Sciatic nerve (tissue), 2 donors: ENCODE data around the gene SNRK. TPM values are rescaled to one million over a fixed set of nuclear protein-coding genes. Genes with fewer than 3 reads are reported as not detected.
A peak's percentile ranks its signal among the peaks of the same experiment; 100 is the strongest.

Source experiments
- ATAC-seq: fragments of 200-7000 bp; cut with Tn5 transposase; one replicate; pipeline ENCODE4 v1.9.1; 2020; ENCODE audit warnings: mild to moderate bottlenecking, moderate library complexity
- DNase-seq: peaks from one replicate; pipeline ENCODE4 v3.0.0-alpha.2; 2020; ENCODE audit warnings: low spot score
- intact Hi-C: fragments of 100-400 bp; cut with DNase I; formaldehyde crosslinking; loops from one replicate; pipeline ENCODE4 v1.14.2; 2022
- total RNA-seq: library from RNA; stranded (reverse); fragmentation: NEBNext Ultra II Directional; extraction: Animal tissue kit (Norgen Biotek cat#: 25700); gene quantifications from one replicate; pipeline ENCODE4 v1.2.1, GENCODE V29; 2021
- donor health status: DM: no; HTN: no; CAD: no.
- donor health status: DM: no; HTN: no; CAD: no.

The SNRK gene
- total RNA-seq, 1 donor from 2014 or later: 127 TPM

DNA sequence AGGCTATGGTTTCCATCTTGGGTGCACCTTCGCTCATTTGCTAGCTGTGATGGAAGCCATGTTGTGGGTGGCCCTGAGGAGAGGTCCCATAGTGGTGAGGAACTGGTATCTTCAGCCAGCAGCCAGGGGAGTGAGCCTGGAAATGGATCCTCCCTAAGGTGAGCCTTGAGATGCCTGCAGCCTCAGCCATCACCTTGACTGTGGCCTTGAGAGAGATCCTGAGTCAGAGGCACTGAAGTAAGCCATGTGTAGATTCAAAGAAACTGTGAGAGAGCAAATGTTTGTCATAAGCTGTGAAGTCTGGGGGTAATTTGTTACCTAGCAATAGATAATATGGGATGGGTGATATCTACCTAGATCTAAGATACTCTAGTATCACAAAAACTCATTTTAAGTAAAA is 105.3 kb downstream of the SNRK start:
- ATAC-seq (no peak), DNase-seq (no peak)
- intact Hi-C loops: no loop called here

DNA sequence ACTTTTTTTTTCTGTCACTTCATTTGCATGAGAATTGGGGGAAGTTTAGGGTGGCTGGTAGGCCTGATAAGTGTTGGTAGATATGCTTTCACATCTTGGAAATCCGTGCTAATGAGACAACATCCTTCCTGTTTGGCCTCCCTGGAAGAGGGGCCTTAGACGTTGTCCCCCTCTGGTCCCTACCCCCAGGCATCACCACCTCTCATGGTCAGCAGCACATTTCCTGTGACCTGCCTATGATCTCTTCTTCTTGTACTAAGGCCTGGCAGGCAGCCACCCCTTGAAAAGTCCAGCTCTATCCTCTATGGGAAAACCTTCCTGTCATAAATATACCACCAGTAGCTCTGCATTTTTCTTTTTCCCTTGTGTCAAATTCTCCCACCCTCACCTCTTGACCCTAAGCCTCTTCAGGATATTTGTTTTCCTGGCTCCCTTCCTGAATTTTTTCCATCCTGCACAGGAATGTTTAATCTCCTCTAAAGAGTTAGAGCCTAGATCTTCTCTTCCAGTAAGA is 107.8 kb downstream of the SNRK start:
- intact Hi-C loops: no loop called here
- peak; percentile 72 for ATAC-seq
- DNase-seq: peak; percentile 70

GRCh38 chr3:43399034-43399433 is 112.7 kb downstream of the SNRK start:
- intact Hi-C loops: no loop called here
- no peak for ATAC-seq
- DNase-seq: no peak

DNA sequence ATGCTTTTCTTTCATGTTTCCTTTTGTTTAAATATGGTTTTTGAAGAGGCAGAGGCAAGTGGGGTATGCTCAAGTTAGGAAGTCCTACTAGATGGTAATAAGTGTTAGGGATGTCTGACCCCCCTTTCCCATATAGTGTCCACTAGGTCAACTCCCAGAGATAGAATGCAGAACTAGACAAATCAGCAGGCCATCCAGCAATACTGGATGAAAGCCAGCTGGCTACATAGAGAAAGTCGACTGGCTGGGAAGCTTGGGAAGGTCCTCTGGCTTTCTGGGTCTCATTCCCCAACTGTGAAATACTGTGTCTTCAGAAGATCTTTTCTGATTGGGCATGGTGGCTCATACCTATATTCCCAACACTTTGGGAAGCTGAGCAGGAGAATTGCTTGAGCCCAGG is 113.8 kb downstream of the SNRK start:
- ATAC-seq: no peak
- DNase-seq: no peak

More for the DNA sequence above, 113.8 kb downstream of the SNRK start:
- intact Hi-C loops: no loop called here

Other genes starting within 250 kb of the SNRK start
- 15.2 TPM for gene POMGNT2, start 180.5 kb upstream of the SNRK start, total RNA-seq